Measurements from ENCODE around the gene CEP63.
"Not testable (repeated sequence)": the region's sequence is repeated elsewhere in the genome, so short reads cannot be mapped to it uniquely, and the experiment has no call there.

CEP63 gene

GRCh38 chr3:134590766-134591165 is 104.9 kb downstream of the CEP63 start:
- no peak for TF ChIP-seq CTCF (IDR thresholded peaks at IDR 0.05; ENCODE audit: control insufficient read depth, insufficient read depth, low read depth, low read length, missing control alignments)
- no peak overlapping the region for H3K4me3 ChIP-seq (ENCODE audit: control insufficient read depth, low read depth, low read length)
- no peak for DNase-seq (ENCODE audit: low read depth)

GRCh38 chr3:134592806-134593205 is 106.9 kb downstream of the CEP63 start:
- TF ChIP-seq CTCF (IDR thresholded peaks at IDR 0.05; ENCODE audit: control insufficient read depth, insufficient read depth, low read depth, low read length, missing control alignments) = no peak
- no peak for DNase-seq (ENCODE audit: low read depth)
- no peak overlapping the region for H3K4me3 ChIP-seq (ENCODE audit: control insufficient read depth, low read depth, low read length)

- no peak for TF ChIP-seq CTCF (IDR thresholded peaks at IDR 0.05; ENCODE audit: control insufficient read depth, insufficient read depth, low read depth, low read length, missing control alignments)
- DNase-seq (ENCODE audit: low read depth) = no peak
- H3K4me3 ChIP-seq (ENCODE audit: control insufficient read depth, low read depth, low read length) = no peak overlapping the region
Measured at GRCh38 chr3:134594331-134594741, 108.5 kb downstream of the CEP63 start.

- not testable (repeated sequence) for DNase-seq (ENCODE audit: low read depth); H3K4me3 ChIP-seq (ENCODE audit: control insufficient read depth, low read depth, low read length)
Measured at GRCh38 chr3:134594986-134595385, 109.1 kb downstream of the CEP63 start.

- no peak for DNase-seq (ENCODE audit: low read depth)
- TF ChIP-seq CTCF (IDR thresholded peaks at IDR 0.05; ENCODE audit: control insufficient read depth, insufficient read depth, low read depth, low read length, missing control alignments) = no peak
- H3K4me3 ChIP-seq (ENCODE audit: control insufficient read depth, low read depth, low read length) = no peak overlapping the region
Measured at GRCh38 chr3:134597390-134597970, 111.6 kb downstream of the CEP63 start.

GRCh38 chr3:134598763-134599545 is 113.1 kb downstream of the CEP63 start:
- no peak for DNase-seq (ENCODE audit: low read depth)
- H3K4me3 ChIP-seq (ENCODE audit: control insufficient read depth, low read depth, low read length) = no peak overlapping the region
- no peak for TF ChIP-seq CTCF (IDR thresholded peaks at IDR 0.05; ENCODE audit: control insufficient read depth, insufficient read depth, low read depth, low read length, missing control alignments)

- no peak for DNase-seq (ENCODE audit: low read depth)
- H3K4me3 ChIP-seq (ENCODE audit: control insufficient read depth, low read depth, low read length) = no peak overlapping the region
Measured at GRCh38 chr3:134600206-134600605, 114.3 kb downstream of the CEP63 start.

More at GRCh38 chr3:134600206-134600605, 114.3 kb downstream of the CEP63 start:
- TF ChIP-seq CTCF (IDR thresholded peaks at IDR 0.05; ENCODE audit: control insufficient read depth, insufficient read depth, low read depth, low read length, missing control alignments) = no peak
